ENCODE results near the gene DYNC2I2.
"Not testable (repeated sequence)": the region's sequence is repeated elsewhere in the genome, so short reads cannot be mapped to it uniquely, and the experiment has no call there.

DYNC2I2 gene

GRCh38 chr9:128656416-128657343, at the start of gene DYNC2I2:
Gene DYNC2I2 (minus strand): TSS chr9:128656847. CDS start chr9:128656726, 121 bp downstream.
- peak; percentile 92 for DNase-seq
- in situ Hi-C loops (cut with MboI; ENCODE audit: low pct_unique_long_range_greater_than_20kb, low sequenced_read_pairs) = no loop called here

- in situ Hi-C loops (cut with MboI; ENCODE audit: low pct_unique_long_range_greater_than_20kb, low sequenced_read_pairs) = no loop called here
Observed at GRCh38 chr9:128706045-128706444, 49.4 kb upstream of the DYNC2I2 start.

GRCh38 chr9:128705051-128705965, 48.7 kb upstream of the DYNC2I2 start:
- in situ Hi-C loops (cut with MboI; ENCODE audit: low pct_unique_long_range_greater_than_20kb, low sequenced_read_pairs) = no loop called here
- no peak for DNase-seq

More at GRCh38 chr9:128706045-128706444, 49.4 kb upstream of the DYNC2I2 start:
- DNase-seq = no peak

GRCh38 chr9:128704356-128704670, 47.7 kb upstream of the DYNC2I2 start:
- DNase-seq = no peak
- in situ Hi-C loops (cut with MboI; ENCODE audit: low pct_unique_long_range_greater_than_20kb, low sequenced_read_pairs) = no loop called here

GRCh38 chr9:128703616-128704355, 47.1 kb upstream of the DYNC2I2 start:
- in situ Hi-C loops (cut with MboI; ENCODE audit: low pct_unique_long_range_greater_than_20kb, low sequenced_read_pairs) = no loop called here
- peak; percentile 34 for DNase-seq

GRCh38 chr9:128702949-128703615, 46.4 kb upstream of the DYNC2I2 start:
- in situ Hi-C loops (cut with MboI; ENCODE audit: low pct_unique_long_range_greater_than_20kb, low sequenced_read_pairs) = no loop called here
- peak; percentile 69 for DNase-seq

GRCh38 chr9:128702445-128702948, 45.9 kb upstream of the DYNC2I2 start, which contains the start of gene PKN3:
Gene PKN3 (plus strand): TSS chr9:128702503. CDS start chr9:128702916, 413 bp downstream.
- in situ Hi-C loops (cut with MboI; ENCODE audit: low pct_unique_long_range_greater_than_20kb, low sequenced_read_pairs) = no loop called here
- peak; percentile 94 for DNase-seq

GRCh38 chr9:128701227-128701854, 44.7 kb upstream of the DYNC2I2 start:
- in situ Hi-C loops (cut with MboI; ENCODE audit: low pct_unique_long_range_greater_than_20kb, low sequenced_read_pairs) = no loop called here
- DNase-seq = no peak

- DNase-seq; in situ Hi-C loops (cut with MboI; ENCODE audit: low pct_unique_long_range_greater_than_20kb, low sequenced_read_pairs): not testable (repeated sequence)
Observed at GRCh38 chr9:128699096-128699795, 42.6 kb upstream of the DYNC2I2 start.

- in situ Hi-C loops (cut with MboI; ENCODE audit: low pct_unique_long_range_greater_than_20kb, low sequenced_read_pairs) = no loop called here
- no peak for DNase-seq
Observed at GRCh38 chr9:128696923-128697707, 40.5 kb upstream of the DYNC2I2 start.

GRCh38 chr9:128694344-128694743, 37.7 kb upstream of the DYNC2I2 start:
- in situ Hi-C loops (cut with MboI; ENCODE audit: low pct_unique_long_range_greater_than_20kb, low sequenced_read_pairs) = no loop called here
- DNase-seq = no peak

- in situ Hi-C loops (cut with MboI; ENCODE audit: low pct_unique_long_range_greater_than_20kb, low sequenced_read_pairs); DNase-seq: not testable (repeated sequence)
Observed at GRCh38 chr9:128693738-128694137, 37.1 kb upstream of the DYNC2I2 start.

- in situ Hi-C loops (cut with MboI; ENCODE audit: low pct_unique_long_range_greater_than_20kb, low sequenced_read_pairs) = no loop called here
- DNase-seq = no peak
Observed at GRCh38 chr9:128690684-128691034, 34.0 kb upstream of the DYNC2I2 start.

- in situ Hi-C loops (cut with MboI; ENCODE audit: low pct_unique_long_range_greater_than_20kb, low sequenced_read_pairs) = no loop called here
- peak; percentile 30 for DNase-seq
Observed at GRCh38 chr9:128689820-128690683, 33.4 kb upstream of the DYNC2I2 start.

- in situ Hi-C loops (cut with MboI; ENCODE audit: low pct_unique_long_range_greater_than_20kb, low sequenced_read_pairs) = no loop called here
- DNase-seq = no peak
Observed at GRCh38 chr9:128689293-128689774, 32.7 kb upstream of the DYNC2I2 start.
